Upper lobe of left lung (tissue), 6 donors: ENCODE data around the gene TIGIT. TPM values are rescaled to one million over a fixed set of nuclear protein-coding genes. Genes with fewer than 3 reads are reported as not detected.

ENCODE experiments used
- ATAC-seq, 2 donors: fragments of 200-7000 bp; cut with Tn5 transposase; one replicate each; pipeline ENCODE4 v1.9.1; 2022; ENCODE audit warnings: mild to moderate bottlenecking in 2 of 2, moderate library complexity in 2 of 2; ENCODE audit not compliant: low FRiP score in 2 of 2
- DNase-seq, 2 donors: peaks; one replicate each; pipeline ENCODE4 v3.0.0-alpha.2; 2019 to 2020
- H3K27ac ChIP-seq, 4 donors: fragments of 200-600 bp; sonication (generic); one replicate each; pipeline ENCODE4 v1.5.1; 2016 to 2019
- H3K27me3 ChIP-seq, 4 donors: fragments of 200-600 bp; sonication (generic); one replicate each; pipeline ENCODE4 v1.5.1; 2017 to 2019
- H3K36me3 ChIP-seq, 4 donors: fragments of 200-600 bp; sonication (generic); one replicate each; pipeline ENCODE4 v1.5.1; 2016 to 2019
- H3K4me1 ChIP-seq, 4 donors: fragments of 200-600 bp; sonication (generic); one replicate each; pipeline ENCODE4 v1.5.1; 2018 to 2019
- H3K4me3 ChIP-seq, 4 donors: fragments of 200-600 bp; sonication (generic); one replicate each; pipeline ENCODE4 v1.5.1; 2017 to 2019; ENCODE audit warnings: mild to moderate bottlenecking in 2 of 4, moderate library complexity in 1 of 4
- H3K9me3 ChIP-seq, 4 donors: fragments of 200-600 bp; sonication (generic); one replicate each; pipeline ENCODE4 v1.5.1; 2018 to 2019
- CTCF ChIP-seq, 6 experiments: fragments of 450-650 bp in 4 of 6; fragments of 200-600 bp in 2 of 6; sonication (generic) in 2 of 6; IDR thresholded peaks; one replicate each; pipeline ENCODE4 v1.5.1; 2016 to 2019; ENCODE audit warnings: antibody characterized with exemption in 6 of 6
- EP300 ChIP-seq, 4 donors: sonication (generic); formaldehyde crosslinking; IDR thresholded peaks; one replicate each; pipeline ENCODE4 v1.5.1; 2017; ENCODE audit warnings: antibody characterized with exemption in 4 of 4, control low read depth in 2 of 4
- POLR2A ChIP-seq, 4 donors: fragments of 450-650 bp; IDR thresholded peaks; one replicate each; pipeline ENCODE4 v1.5.1; 2016 to 2017; ENCODE audit warnings: antibody characterized with exemption in 4 of 4, mild to moderate bottlenecking in 2 of 4
- POLR2AphosphoS5 ChIP-seq, 2 donors: sonication (generic); formaldehyde crosslinking; IDR thresholded peaks; one replicate each; pipeline ENCODE4 v1.5.1; 2017; ENCODE audit warnings: antibody characterized with exemption in 2 of 2
- WGBS, 2 donors: methylation state at CpG; one replicate each; pipeline ENCODE4 v1.1.5; 2017 to 2018; 5-methylcytosine and 5-hydroxymethylcytosine counted together
- total RNA-seq, 6 donors: library from RNA; depleted of rRNA in 4 of 6; stranded (reverse); fragments of >200 nt in 4 of 6; gene quantifications; one replicate each; pipeline versions ENCODE4 v1.1.0 to v1.2.1, GENCODE V29; 2016 to 2021
- donor health status: DM: no; HTN: no; CAD: no; lungs with moderate emphysema.
- donor health status: DM: no; HTN: yes; CAD: no; lungs with severe emphysema.

TIGIT gene
- total RNA-seq, 6 donors from 2014 or later: 0.69 to 1.6 (median 1.0) TPM; not detected in 1

DNA sequence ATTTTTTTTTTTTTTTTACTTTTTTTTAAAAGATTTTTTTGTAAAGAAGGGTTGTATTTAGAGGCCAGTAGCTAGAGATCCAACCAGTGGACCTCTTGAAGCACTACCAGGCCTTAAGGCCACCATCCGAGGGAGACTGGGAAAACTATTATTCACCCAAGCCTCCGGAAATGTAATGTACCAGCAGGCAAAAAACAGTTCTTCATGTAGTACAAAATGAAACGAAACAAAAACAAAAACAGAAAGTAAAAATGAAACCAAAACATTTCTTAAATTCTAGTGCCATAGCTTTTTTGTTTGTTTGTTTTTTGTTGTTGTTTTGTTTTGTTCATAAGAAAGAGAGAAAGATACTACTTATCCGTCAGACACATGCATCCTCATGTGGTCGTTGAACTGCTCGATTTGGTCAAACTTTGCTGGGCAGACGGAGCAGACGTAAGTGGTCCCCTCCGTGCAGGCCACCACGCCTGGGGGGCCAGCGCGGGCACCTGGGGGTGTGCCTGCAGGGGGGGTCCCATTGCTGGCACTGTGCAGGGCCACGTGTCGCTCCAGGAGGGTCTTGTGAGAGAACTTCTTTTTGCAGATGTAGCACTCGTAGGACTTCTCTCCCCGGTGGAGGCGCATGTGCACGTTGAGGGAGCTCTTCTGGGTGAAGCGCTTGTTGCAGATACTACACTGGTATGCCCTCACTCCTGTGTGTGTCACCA, 45.0 kb downstream of the TIGIT start:
- WGBS, 2 donors: 92 to 94% methylated on average over 19 of the region's 19 CpGs
- no peak overlapping the region for H3K4me3 ChIP-seq
- DNase-seq (peak in 1 of 2 donors; percentile 66), ATAC-seq (no peak)
- peak overlapping the region in 1 of 4 donors; percentile 2 for H3K27ac ChIP-seq
- peaks cover 6 to 22% (median 9%) of the 10 kb centered on the region in 4 donors for H3K36me3 ChIP-seq
- H3K27me3 ChIP-seq: no peaks in the 10 kb centered on the region
- no peaks in the 10 kb centered on the region for H3K9me3 ChIP-seq
- H3K4me1 ChIP-seq: no peaks in the 10 kb centered on the region
- no peak for TF ChIP-seq POLR2A (IDR thresholded peaks at IDR 0.05)
- TF ChIP-seq CTCF (IDR thresholded peaks at IDR 0.05): no peak
- TF ChIP-seq POLR2AphosphoS5 (IDR thresholded peaks at IDR 0.05): no peak
- TF ChIP-seq EP300 (IDR thresholded peaks at IDR 0.05): no peak

- TF ChIP-seq POLR2AphosphoS5 (IDR thresholded peaks at IDR 0.05) (no peak), CTCF (IDR thresholded peaks at IDR 0.05) (no peak), POLR2A (IDR thresholded peaks at IDR 0.05) (no peak), EP300 (IDR thresholded peaks at IDR 0.05) (no peak)
- DNase-seq: no peak
- Histone ChIP-seq H3K4me1 (no peaks in the 10 kb centered on the region), H3K27me3 (no peaks in the 10 kb centered on the region), H3K27ac (no peak overlapping the region), H3K9me3 (no peaks in the 10 kb centered on the region), H3K4me3 (no peak overlapping the region), H3K36me3 (peaks cover 0 to 7% (median 4%) of the 10 kb centered on the region in 4 donors)
- no peak for ATAC-seq
- 91 to 97% methylated on average over 1 of the region's 1 CpG for WGBS, 2 donors
These were observed 50.7 kb downstream of the TIGIT start for GRCh38 chr3:114344492-114344891.

DNA sequence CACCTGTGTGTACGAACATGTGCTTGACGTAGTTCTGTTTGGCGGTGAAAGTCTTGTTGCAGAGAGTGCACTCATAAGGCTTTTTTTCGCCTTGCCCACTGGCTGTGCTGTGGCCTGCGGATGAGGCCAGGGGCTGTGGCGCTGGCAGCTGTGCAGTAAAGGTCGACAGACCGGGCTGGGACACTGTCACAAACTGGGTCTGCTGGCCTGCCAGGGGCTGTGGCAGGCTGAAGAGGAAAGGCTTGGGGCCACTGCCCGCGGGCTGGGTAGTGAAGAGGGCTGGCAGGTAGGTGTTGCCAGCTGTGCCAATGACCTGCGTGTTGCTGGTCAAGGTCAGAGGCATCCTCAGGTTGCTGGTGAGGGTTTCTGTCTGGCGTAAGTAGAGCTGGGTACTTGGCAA, 56.4 kb downstream of the TIGIT start:
- H3K36me3 ChIP-seq: peaks cover 17 to 29% (median 23%) of the 10 kb centered on the region in 4 donors
- TF ChIP-seq POLR2A (IDR thresholded peaks at IDR 0.05) (no peak), POLR2AphosphoS5 (IDR thresholded peaks at IDR 0.05) (no peak), EP300 (IDR thresholded peaks at IDR 0.05) (no peak), CTCF (IDR thresholded peaks at IDR 0.05) (no peak)
- ATAC-seq (no peak), DNase-seq (peak in 1 of 2 donors; percentile 50)
- no peak overlapping the region for H3K27ac ChIP-seq
- H3K9me3 ChIP-seq: no peaks in the 10 kb centered on the region
- no peak overlapping the region for H3K4me3 ChIP-seq
- WGBS, 2 donors: 96 to 98% methylated on average over 3 to 12 of the region's 12 CpGs
- no peaks in the 10 kb centered on the region for H3K4me1 ChIP-seq
- no peaks in the 10 kb centered on the region for H3K27me3 ChIP-seq

DNA sequence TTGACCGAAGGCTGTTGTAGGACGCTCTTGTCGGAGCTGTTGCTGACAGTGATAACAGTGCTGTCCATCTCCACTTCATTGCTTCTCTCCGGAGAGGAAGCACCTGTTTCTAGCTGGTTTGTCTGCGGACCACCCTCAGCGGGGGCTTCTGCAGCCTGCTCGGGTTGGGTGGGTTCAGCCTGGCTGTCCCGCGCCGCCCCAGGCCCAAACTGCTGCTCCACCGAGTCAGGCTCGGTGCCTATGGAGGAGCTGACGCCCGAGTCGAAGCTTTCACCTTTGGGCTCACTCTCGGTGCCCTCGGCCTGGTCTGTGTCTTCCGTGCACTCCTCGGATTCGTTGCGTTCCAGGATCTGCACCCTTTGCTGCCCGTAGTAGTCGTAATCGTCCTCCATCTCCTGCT, 56.9 kb downstream of the TIGIT start:
- no peaks in the 10 kb centered on the region for H3K9me3 ChIP-seq
- no peak overlapping the region for H3K27ac ChIP-seq
- H3K36me3 ChIP-seq: peaks cover 17 to 29% (median 23%) of the 10 kb centered on the region in 4 donors
- WGBS, 2 donors: 95 to 98% methylated on average over 21 to 24 of the region's 24 CpGs
- no peak for TF ChIP-seq CTCF (IDR thresholded peaks at IDR 0.05)
- TF ChIP-seq POLR2AphosphoS5 (IDR thresholded peaks at IDR 0.05): no peak
- TF ChIP-seq POLR2A (IDR thresholded peaks at IDR 0.05): no peak
- no peak for TF ChIP-seq EP300 (IDR thresholded peaks at IDR 0.05)
- H3K4me3 ChIP-seq: no peak overlapping the region
- H3K4me1 ChIP-seq: no peaks in the 10 kb centered on the region
- no peaks in the 10 kb centered on the region for H3K27me3 ChIP-seq
- ATAC-seq: no peak
- peak in 1 of 2 donors; percentile 45 for DNase-seq
